GM23338 (cell line): Measurements from ENCODE around the gene GLCE. TPM values are rescaled to one million over a fixed set of nuclear protein-coding genes. Genes with fewer than 3 reads are reported as not detected.

Source experiments
- ATAC-seq: fragments of 200-7000 bp; cut with Tn5 transposase; 3 replicates; pipeline ENCODE4 v1.9.1; 2020
- DNase-seq: peaks from one replicate; pipeline ENCODE4 v3.0.0-alpha.2; 2015; ENCODE audit warnings: low spot score
- H2AFZ ChIP-seq: fragments of 200-600 bp; sonication (generic); 2 replicates; pipeline ENCODE4 v1.8.0; 2016; ENCODE audit warnings: antibody characterized with exemption, mild to moderate bottlenecking, moderate library complexity
- H3F3A ChIP-seq: fragments of 200-600 bp; sonication (generic); replicated peaks from 2 replicates; pipeline ENCODE4 v1.8.0; 2017; ENCODE audit warnings: antibody characterized with exemption, mixed run types, low read depth
- H3K27ac ChIP-seq: fragments of 200-600 bp; sonication (generic); 2 replicates; pipeline ENCODE4 v1.6.1; 2016; ENCODE audit warnings: low read depth
- H3K27me3 ChIP-seq: fragments of 200-600 bp; sonication (generic); 2 replicates; pipeline ENCODE4 v1.8.0; 2016; ENCODE audit warnings: mild to moderate bottlenecking, mixed run types, moderate library complexity; ENCODE audit not compliant: insufficient read depth
- H3K36me3 ChIP-seq: fragments of 200-600 bp; sonication (generic); 2 replicates; pipeline ENCODE4 v1.8.0; 2016; ENCODE audit warnings: mild to moderate bottlenecking; ENCODE audit not compliant: insufficient read depth
- H3K4me1 ChIP-seq: fragments of 200-600 bp; sonication (generic); 2 replicates; pipeline ENCODE4 v1.8.0; 2016; ENCODE audit warnings: mild to moderate bottlenecking, moderate library complexity; ENCODE audit not compliant: insufficient read depth
- H3K4me2 ChIP-seq: fragments of 200-600 bp; sonication (generic); 2 replicates; pipeline ENCODE4 v1.7.1; 2017; ENCODE audit warnings: mixed run types
- H3K4me3 ChIP-seq: fragments of 200-600 bp; sonication (generic); 2 replicates; pipeline ENCODE4 v1.6.1; 2016; ENCODE audit warnings: mixed run types
- H3K79me2 ChIP-seq: fragments of 200-600 bp; sonication (generic); replicated peaks from 2 replicates; pipeline ENCODE4 v1.8.0; 2017; ENCODE audit warnings: mild to moderate bottlenecking; ENCODE audit not compliant: insufficient read depth
- H3K9me2 ChIP-seq: fragments of 200-600 bp; sonication (generic); 2 replicates; pipeline ENCODE4 v1.8.0; 2017; ENCODE audit not compliant: insufficient read depth
- H4K20me1 ChIP-seq: fragments of 200-600 bp; sonication (generic); replicated peaks from 2 replicates; pipeline ENCODE4 v1.8.0; 2017; ENCODE audit warnings: mild to moderate bottlenecking; ENCODE audit not compliant: insufficient read depth
- H3K27ac Mint-ChIP-seq: 2 replicates; pipeline ENCODE4 v1.8.0; 2020; ENCODE audit warnings: inconsistent platforms, mild to moderate bottlenecking, moderate library complexity, mixed read lengths
- H3K27me3 Mint-ChIP-seq: 3 replicates; pipeline ENCODE4 v1.8.0; 2022; ENCODE audit warnings: low read depth, mild to moderate bottlenecking, moderate library complexity, mixed read lengths, inconsistent platforms; ENCODE audit not compliant: insufficient read depth, poor library complexity
- H3K36me3 Mint-ChIP-seq: 3 replicates; pipeline ENCODE4 v1.8.0; 2021; ENCODE audit warnings: low read depth, mild to moderate bottlenecking, inconsistent platforms, moderate library complexity, mixed read lengths
- H3K4me1 Mint-ChIP-seq: 3 replicates; pipeline ENCODE4 v1.8.0; 2020; ENCODE audit warnings: mild to moderate bottlenecking, inconsistent platforms, mixed read lengths
- H3K4me3 Mint-ChIP-seq: 3 replicates; pipeline ENCODE4 v1.8.0; 2021; ENCODE audit warnings: moderate library complexity, mild to moderate bottlenecking, inconsistent platforms, mixed read lengths
- H3K9me3 Mint-ChIP-seq: 3 replicates; pipeline ENCODE4 v1.8.0; 2020; ENCODE audit warnings: moderate library complexity, mild to moderate bottlenecking, inconsistent platforms, mixed read lengths
- CREB1 ChIP-seq: fragments of 250-450 bp; sonication (Bioruptor Pico); IDR thresholded peaks from 2 replicates; pipeline ENCODE4 v1.5.0; 2020; ENCODE audit warnings: low read depth, mild to moderate bottlenecking, moderate library complexity
- JUNB ChIP-seq: IDR thresholded peaks from one replicate; pipeline ENCODE4 v1.6.1; 2016; ENCODE audit warnings: antibody characterized with exemption; ENCODE audit not compliant: unreplicated experiment
- POLR2AphosphoS5 ChIP-seq: IDR thresholded peaks from 2 replicates; pipeline ENCODE4 v1.6.1; 2016; ENCODE audit warnings: antibody characterized with exemption, low read depth
- REST ChIP-seq: IDR thresholded peaks from one replicate; pipeline ENCODE4 v1.6.1; 2018; ENCODE audit warnings: antibody characterized with exemption; ENCODE audit not compliant: unreplicated experiment
- STAT1 ChIP-seq: IDR thresholded peaks from one replicate; pipeline ENCODE4 v1.6.1; 2016; ENCODE audit warnings: antibody characterized with exemption; ENCODE audit not compliant: unreplicated experiment
- ZNF331 ChIP-seq: fragments of 250-450 bp; sonication (Bioruptor Pico); IDR thresholded peaks from 2 replicates; pipeline ENCODE4 v1.5.0; 2020; ENCODE audit warnings: low read depth, mild to moderate bottlenecking, moderate library complexity
- polyA plus RNA-seq: library from polyadenylated mRNA; unstranded; fragments of >200 nt; fragmentation: Nextera tagmentation; extraction: Ambion mirVana; gene quantifications from 2 replicates; pipeline ENCODE4 v1.2.1, GENCODE V29; 2016
- total RNA-seq: library from RNA; depleted of rRNA; stranded (reverse); fragments of >200 nt; shearing (Covaris generic); gene quantifications from 2 replicates; pipeline ENCODE4 v1.2.3, GENCODE V29; 2014
- TF ChIP-seq, protein P1 (sequence below): fragments of 250-450 bp; sonication (Bioruptor Pico); IDR thresholded peaks from 2 replicates; pipeline ENCODE4 v1.5.0; 2020; ENCODE audit warnings: mild to moderate bottlenecking, moderate library complexity
- TF ChIP-seq, protein P2 (sequence below): IDR thresholded peaks from 2 replicates; pipeline ENCODE4 v1.6.1; 2016; ENCODE audit warnings: antibody characterized with exemption

GLCE gene
- total and polyA plus RNA-seq, 2 experiments from 2014 or later = 7.5 to 15.5 TPM

GRCh38 chr15:69116391-69116790, 44.0 kb upstream of the GLCE start:
- Histone ChIP-seq H4K20me1 (no peaks in the 10 kb centered on the region), H3K36me3 (no peaks in the 10 kb centered on the region), H3K79me2 (no peaks in the 10 kb centered on the region), H3K4me2 (peak overlapping the region; percentile 48), H3F3A (peaks cover 22% of the 10 kb centered on the region), H3K4me3 (no peak overlapping the region), H3K9me2 (no peaks in the 10 kb centered on the region), H3K4me1 (peaks cover 59% of the 10 kb centered on the region), H2AFZ (no peak overlapping the region), H3K27ac (no peak overlapping the region), H3K27me3 (peaks cover 66% of the 10 kb centered on the region)
- H3K9me3 Mint-ChIP-seq = no peaks in the 10 kb centered on the region; the same call in 2 of the 3 replicates
- peaks cover 53% of the 10 kb centered on the region for H3K27me3 Mint-ChIP-seq
- DNase-seq (peak; percentile 58), ATAC-seq (peak; percentile 49)
- H3K4me1 Mint-ChIP-seq = peaks cover 70% of the 10 kb centered on the region
- no peak for TF ChIP-seq JUNB
- no peak for TF ChIP-seq ZNF331
- TF ChIP-seq, protein P1, sequence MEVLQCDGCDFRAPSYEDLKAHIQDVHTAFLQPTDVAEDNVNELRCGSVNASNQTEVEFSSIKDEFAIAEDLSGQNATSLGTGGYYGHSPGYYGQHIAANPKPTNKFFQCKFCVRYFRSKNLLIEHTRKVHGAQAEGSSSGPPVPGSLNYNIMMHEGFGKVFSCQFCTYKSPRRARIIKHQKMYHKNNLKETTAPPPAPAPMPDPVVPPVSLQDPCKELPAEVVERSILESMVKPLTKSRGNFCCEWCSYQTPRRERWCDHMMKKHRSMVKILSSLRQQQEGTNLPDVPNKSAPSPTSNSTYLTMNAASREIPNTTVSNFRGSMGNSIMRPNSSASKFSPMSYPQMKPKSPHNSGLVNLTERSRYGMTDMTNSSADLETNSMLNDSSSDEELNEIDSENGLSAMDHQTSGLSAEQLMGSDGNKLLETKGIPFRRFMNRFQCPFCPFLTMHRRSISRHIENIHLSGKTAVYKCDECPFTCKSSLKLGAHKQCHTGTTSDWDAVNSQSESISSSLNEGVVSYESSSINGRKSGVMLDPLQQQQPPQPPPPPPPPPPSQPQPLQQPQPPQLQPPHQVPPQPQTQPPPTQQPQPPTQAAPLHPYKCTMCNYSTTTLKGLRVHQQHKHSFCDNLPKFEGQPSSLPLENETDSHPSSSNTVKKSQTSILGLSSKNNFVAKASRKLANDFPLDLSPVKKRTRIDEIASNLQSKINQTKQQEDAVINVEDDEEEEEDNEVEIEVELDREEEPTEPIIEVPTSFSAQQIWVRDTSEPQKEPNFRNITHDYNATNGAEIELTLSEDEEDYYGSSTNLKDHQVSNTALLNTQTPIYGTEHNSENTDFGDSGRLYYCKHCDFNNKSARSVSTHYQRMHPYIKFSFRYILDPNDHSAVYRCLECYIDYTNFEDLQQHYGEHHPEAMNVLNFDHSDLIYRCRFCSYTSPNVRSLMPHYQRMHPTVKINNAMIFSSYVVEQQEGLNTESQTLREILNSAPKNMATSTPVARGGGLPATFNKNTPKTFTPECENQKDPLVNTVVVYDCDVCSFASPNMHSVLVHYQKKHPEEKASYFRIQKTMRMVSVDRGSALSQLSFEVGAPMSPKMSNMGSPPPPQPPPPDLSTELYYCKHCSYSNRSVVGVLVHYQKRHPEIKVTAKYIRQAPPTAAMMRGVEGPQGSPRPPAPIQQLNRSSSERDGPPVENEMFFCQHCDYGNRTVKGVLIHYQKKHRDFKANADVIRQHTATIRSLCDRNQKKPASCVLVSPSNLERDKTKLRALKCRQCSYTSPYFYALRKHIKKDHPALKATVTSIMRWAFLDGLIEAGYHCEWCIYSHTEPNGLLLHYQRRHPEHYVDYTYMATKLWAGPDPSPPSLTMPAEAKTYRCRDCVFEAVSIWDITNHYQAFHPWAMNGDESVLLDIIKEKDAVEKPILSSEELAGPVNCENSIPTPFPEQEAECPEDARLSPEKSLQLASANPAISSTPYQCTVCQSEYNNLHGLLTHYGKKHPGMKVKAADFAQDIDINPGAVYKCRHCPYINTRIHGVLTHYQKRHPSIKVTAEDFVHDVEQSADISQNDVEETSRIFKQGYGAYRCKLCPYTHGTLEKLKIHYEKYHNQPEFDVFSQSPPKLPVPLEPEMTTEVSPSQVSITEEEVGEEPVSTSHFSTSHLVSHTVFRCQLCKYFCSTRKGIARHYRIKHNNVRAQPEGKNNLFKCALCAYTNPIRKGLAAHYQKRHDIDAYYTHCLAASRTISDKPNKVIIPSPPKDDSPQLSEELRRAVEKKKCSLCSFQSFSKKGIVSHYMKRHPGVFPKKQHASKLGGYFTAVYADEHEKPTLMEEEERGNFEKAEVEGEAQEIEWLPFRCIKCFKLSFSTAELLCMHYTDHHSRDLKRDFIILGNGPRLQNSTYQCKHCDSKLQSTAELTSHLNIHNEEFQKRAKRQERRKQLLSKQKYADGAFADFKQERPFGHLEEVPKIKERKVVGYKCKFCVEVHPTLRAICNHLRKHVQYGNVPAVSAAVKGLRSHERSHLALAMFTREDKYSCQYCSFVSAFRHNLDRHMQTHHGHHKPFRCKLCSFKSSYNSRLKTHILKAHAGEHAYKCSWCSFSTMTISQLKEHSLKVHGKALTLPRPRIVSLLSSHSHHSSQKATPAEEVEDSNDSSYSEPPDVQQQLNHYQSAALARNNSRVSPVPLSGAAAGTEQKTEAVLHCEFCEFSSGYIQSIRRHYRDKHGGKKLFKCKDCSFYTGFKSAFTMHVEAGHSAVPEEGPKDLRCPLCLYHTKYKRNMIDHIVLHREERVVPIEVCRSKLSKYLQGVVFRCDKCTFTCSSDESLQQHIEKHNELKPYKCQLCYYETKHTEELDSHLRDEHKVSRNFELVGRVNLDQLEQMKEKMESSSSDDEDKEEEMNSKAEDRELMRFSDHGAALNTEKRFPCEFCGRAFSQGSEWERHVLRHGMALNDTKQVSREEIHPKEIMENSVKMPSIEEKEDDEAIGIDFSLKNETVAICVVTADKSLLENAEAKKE (CRISPR knock-in tag) = no peak
- TF ChIP-seq STAT1 = no peak
- no peak for TF ChIP-seq REST
- TF ChIP-seq POLR2AphosphoS5 = no peak
- TF ChIP-seq, protein P2, sequence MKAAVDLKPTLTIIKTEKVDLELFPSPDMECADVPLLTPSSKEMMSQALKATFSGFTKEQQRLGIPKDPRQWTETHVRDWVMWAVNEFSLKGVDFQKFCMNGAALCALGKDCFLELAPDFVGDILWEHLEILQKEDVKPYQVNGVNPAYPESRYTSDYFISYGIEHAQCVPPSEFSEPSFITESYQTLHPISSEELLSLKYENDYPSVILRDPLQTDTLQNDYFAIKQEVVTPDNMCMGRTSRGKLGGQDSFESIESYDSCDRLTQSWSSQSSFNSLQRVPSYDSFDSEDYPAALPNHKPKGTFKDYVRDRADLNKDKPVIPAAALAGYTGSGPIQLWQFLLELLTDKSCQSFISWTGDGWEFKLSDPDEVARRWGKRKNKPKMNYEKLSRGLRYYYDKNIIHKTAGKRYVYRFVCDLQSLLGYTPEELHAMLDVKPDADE = no peak
- no peak for TF ChIP-seq CREB1
- H3K36me3 Mint-ChIP-seq = no peaks in the 10 kb centered on the region
- no peak overlapping the region for H3K4me3 Mint-ChIP-seq
- H3K27ac Mint-ChIP-seq = no peak overlapping the region
